ENCODE results near the gene MKX. TPM values are rescaled to one million over a fixed set of nuclear protein-coding genes. Genes with fewer than 3 reads are reported as not detected.

MKX gene
- total RNA-seq, 6 donors from 2014 or later = 0.30 to 4.1 (median 1.2) TPM; not detected in 1

GRCh38 chr10:27663621-27664020, 82.0 kb downstream of the MKX start:
- H3K27me3 ChIP-seq = no peaks in the 10 kb centered on the region
- DNase-seq (no peak), ATAC-seq (ENCODE audit: low FRiP score in 2 of 2) (no peak)
- TF ChIP-seq POLR2A (IDR thresholded peaks at IDR 0.05) (no peak), EP300 (IDR thresholded peaks at IDR 0.05) (no peak), CTCF (IDR thresholded peaks at IDR 0.05) (no peak), POLR2AphosphoS5 (IDR thresholded peaks at IDR 0.05) (no peak)
- H3K4me1 ChIP-seq = no peaks in the 10 kb centered on the region
- H3K36me3 ChIP-seq = no peaks in the 10 kb centered on the region
- no peak overlapping the region for H3K4me3 ChIP-seq
- no peak overlapping the region for H3K27ac ChIP-seq
- no peaks in the 10 kb centered on the region for H3K9me3 ChIP-seq

GRCh38 chr10:27661514-27662286, 83.9 kb downstream of the MKX start:
- TF ChIP-seq POLR2A (IDR thresholded peaks at IDR 0.05) = no peak
- 69 to 79% methylated on average over 3 of the region's 3 CpGs for WGBS, 2 donors
- no peak for ATAC-seq (ENCODE audit: low FRiP score in 2 of 2)

GRCh38 chr10:27660711-27661110, 84.9 kb downstream of the MKX start:
- Histone ChIP-seq H3K4me1 (no peaks in the 10 kb centered on the region), H3K4me3 (no peak overlapping the region), H3K9me3 (no peaks in the 10 kb centered on the region), H3K27me3 (no peaks in the 10 kb centered on the region), H3K36me3 (no peaks in the 10 kb centered on the region), H3K27ac (no peak overlapping the region)
- peak in 1 of 2 donors; percentile 40 for ATAC-seq (ENCODE audit: low FRiP score in 2 of 2)
- DNase-seq = no peak
- 24 to 39% methylated on average over 4 of the region's 4 CpGs for WGBS, 2 donors
- TF ChIP-seq CTCF (IDR thresholded peaks at IDR 0.05) (no peak), EP300 (IDR thresholded peaks at IDR 0.05) (no peak), POLR2A (IDR thresholded peaks at IDR 0.05) (no peak), POLR2AphosphoS5 (IDR thresholded peaks at IDR 0.05) (no peak)

More at GRCh38 chr10:27661514-27662286, 83.9 kb downstream of the MKX start:
- H3K4me3 ChIP-seq = no peak overlapping the region
- no peaks in the 10 kb centered on the region for H3K36me3 ChIP-seq
- H3K27me3 ChIP-seq = no peaks in the 10 kb centered on the region
- H3K27ac ChIP-seq = no peak overlapping the region
- no peaks in the 10 kb centered on the region for H3K4me1 ChIP-seq
- no peaks in the 10 kb centered on the region for H3K9me3 ChIP-seq
- no peak for DNase-seq

GRCh38 chr10:27660268-27660667, 85.4 kb downstream of the MKX start:
- WGBS, 2 donors = 50 to 79% methylated on average over 10 to 11 of the region's 11 CpGs
- no peaks in the 10 kb centered on the region for H3K27me3 ChIP-seq
- ATAC-seq (ENCODE audit: low FRiP score in 2 of 2) (peak in 1 of 2 donors; percentile 58), DNase-seq (peak in 1 of 2 donors; percentile 51)
- no peaks in the 10 kb centered on the region for H3K4me1 ChIP-seq
- TF ChIP-seq EP300 (IDR thresholded peaks at IDR 0.05) = no peak
- TF ChIP-seq CTCF (IDR thresholded peaks at IDR 0.05) = no peak
- no peak overlapping the region for H3K4me3 ChIP-seq
- H3K36me3 ChIP-seq = no peaks in the 10 kb centered on the region
- H3K27ac ChIP-seq = no peak overlapping the region
- H3K9me3 ChIP-seq = no peaks in the 10 kb centered on the region

GRCh38 chr10:27659786-27660185, 85.8 kb downstream of the MKX start:
- Histone ChIP-seq H3K9me3 (no peaks in the 10 kb centered on the region), H3K4me1 (no peaks in the 10 kb centered on the region), H3K4me3 (no peak overlapping the region), H3K27ac (no peak overlapping the region), H3K36me3 (no peaks in the 10 kb centered on the region), H3K27me3 (no peaks in the 10 kb centered on the region)
- TF ChIP-seq CTCF (IDR thresholded peaks at IDR 0.05) (no peak), POLR2A (IDR thresholded peaks at IDR 0.05) (no peak), POLR2AphosphoS5 (IDR thresholded peaks at IDR 0.05) (no peak), EP300 (IDR thresholded peaks at IDR 0.05) (no peak)
- peak; percentile 6 to 23 for DNase-seq
- ATAC-seq (ENCODE audit: low FRiP score in 2 of 2) = peak in 1 of 2 donors; percentile 5
- 53 to 73% methylated on average over 2 to 6 of the region's 6 CpGs for WGBS, 2 donors

Measured in upper lobe of left lung (tissue), 6 donors.